Measurements from ENCODE around the gene CDH13. TPM values are rescaled to one million over a fixed set of nuclear protein-coding genes. Genes with fewer than 3 reads are reported as not detected.

The CDH13 gene
- total RNA-seq, 2 donors from 2014 or later: 2.9 TPM; not detected in 1

- Histone ChIP-seq H3K27ac (no peak overlapping the region), H3K36me3 (replicated peaks in 1 of 2; ENCODE audit: insufficient read depth in 1 of 2, low read depth in 2 of 2) (no peaks in the 10 kb centered on the region), H3K27me3 (no peaks in the 10 kb centered on the region), H3K4me3 (no peak overlapping the region), H3K9me3 (no peaks in the 10 kb centered on the region), H3K4me1 (no peaks in the 10 kb centered on the region)
- intact Hi-C loops (cut with DNase I): no loop called here
- DNase-seq (no peak), ATAC-seq (no peak)
- WGBS, 2 donors: 15 to 40% methylated on average over 4 of the region's 4 CpGs
- TF ChIP-seq POLR2A (IDR thresholded peaks at IDR 0.05): no peak
- no peak for TF ChIP-seq CTCF (IDR thresholded peaks at IDR 0.05)
Measured at GRCh38 chr16:82888591-82889001, 261.8 kb downstream of the CDH13 start.

DNA sequence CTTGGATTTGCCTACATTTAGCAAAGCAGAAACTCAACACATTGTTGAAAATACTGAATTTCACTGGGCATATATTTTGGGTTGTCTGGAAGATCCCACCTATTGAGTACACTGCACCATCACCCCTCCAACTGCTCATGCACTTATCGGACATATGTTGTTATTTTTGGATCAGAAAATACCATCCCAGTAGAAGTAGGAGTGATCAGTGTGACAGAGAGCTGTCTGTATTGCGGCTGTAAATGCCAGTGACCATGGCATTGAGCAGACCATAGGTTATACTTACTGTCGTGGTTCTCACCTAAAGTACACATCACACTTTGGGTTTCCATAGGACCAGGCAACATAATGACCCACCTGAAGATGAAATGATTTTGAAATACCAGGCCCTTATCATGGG is 264.7 kb downstream of the CDH13 start:
- H3K4me3 ChIP-seq: no peak overlapping the region
- H3K4me1 ChIP-seq: no peaks in the 10 kb centered on the region
- TF ChIP-seq CTCF (IDR thresholded peaks at IDR 0.05): no peak
- TF ChIP-seq POLR2A (IDR thresholded peaks at IDR 0.05): no peak
- WGBS, 2 donors: 69 to 75% methylated on average over 3 of the region's 3 CpGs
- DNase-seq (no peak), ATAC-seq (no peak)
- no peak overlapping the region for H3K27ac ChIP-seq
- H3K27me3 ChIP-seq: no peaks in the 10 kb centered on the region
- no peaks in the 10 kb centered on the region for H3K36me3 ChIP-seq (replicated peaks in 1 of 2; ENCODE audit: insufficient read depth in 1 of 2, low read depth in 2 of 2)
- intact Hi-C loops (cut with DNase I): no loop called here
- no peaks in the 10 kb centered on the region for H3K9me3 ChIP-seq

- H3K9me3 ChIP-seq: no peaks in the 10 kb centered on the region
- 53 to 56% methylated on average over 3 of the region's 3 CpGs for WGBS, 2 donors
- no peaks in the 10 kb centered on the region for H3K27me3 ChIP-seq
- H3K36me3 ChIP-seq (replicated peaks in 1 of 2; ENCODE audit: insufficient read depth in 1 of 2, low read depth in 2 of 2): no peaks in the 10 kb centered on the region
- H3K4me3 ChIP-seq: no peak overlapping the region
- DNase-seq: no peak
- no peaks in the 10 kb centered on the region for H3K4me1 ChIP-seq
- no peak overlapping the region for H3K27ac ChIP-seq
- TF ChIP-seq POLR2A (IDR thresholded peaks at IDR 0.05) (no peak), CTCF (IDR thresholded peaks at IDR 0.05) (no peak)
- ATAC-seq: no peak
- intact Hi-C loops (cut with DNase I): no loop called here
Measured at GRCh38 chr16:82891918-82892317, 265.1 kb downstream of the CDH13 start.

- Histone ChIP-seq H3K9me3 (no peaks in the 10 kb centered on the region), H3K27ac (no peak overlapping the region), H3K27me3 (no peaks in the 10 kb centered on the region), H3K36me3 (replicated peaks in 1 of 2; ENCODE audit: insufficient read depth in 1 of 2, low read depth in 2 of 2) (no peaks in the 10 kb centered on the region), H3K4me3 (no peak overlapping the region), H3K4me1 (no peaks in the 10 kb centered on the region)
- no peak for TF ChIP-seq CTCF (IDR thresholded peaks at IDR 0.05)
- TF ChIP-seq POLR2A (IDR thresholded peaks at IDR 0.05): no peak
- no peak for DNase-seq
- ATAC-seq: no peak
- WGBS, 2 donors: 81 to 87% methylated on average over 2 of the region's 2 CpGs
- intact Hi-C loops (cut with DNase I): no loop called here
Measured at GRCh38 chr16:82892324-82892723, 265.6 kb downstream of the CDH13 start.

DNA sequence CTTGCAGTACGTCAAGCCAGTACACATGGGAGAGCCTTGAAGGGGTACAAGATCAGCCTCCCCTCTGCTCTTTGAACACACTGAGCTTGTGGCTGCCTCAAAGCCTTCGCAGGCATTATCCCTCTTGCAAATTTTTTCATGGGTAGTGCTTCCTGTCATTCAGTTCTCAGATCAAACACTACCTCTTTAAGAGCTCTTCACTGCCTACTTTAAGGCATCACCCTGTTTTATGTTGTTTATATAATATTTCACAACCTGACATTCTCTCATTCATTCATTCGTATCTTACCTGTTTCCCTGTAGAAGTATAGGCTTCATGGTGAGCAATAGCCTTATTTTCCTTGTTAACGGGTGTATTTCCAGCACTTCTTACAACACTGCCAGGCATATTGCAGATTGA is 269.1 kb downstream of the CDH13 start:
- Histone ChIP-seq H3K27ac (no peak overlapping the region), H3K27me3 (no peaks in the 10 kb centered on the region), H3K9me3 (no peaks in the 10 kb centered on the region), H3K4me3 (no peak overlapping the region), H3K4me1 (peaks cover 8% of the 10 kb centered on the region), H3K36me3 (replicated peaks in 1 of 2; ENCODE audit: insufficient read depth in 1 of 2, low read depth in 2 of 2) (no peaks in the 10 kb centered on the region)
- intact Hi-C loops (cut with DNase I): no loop called here
- WGBS, 2 donors: 54 to 59% methylated on average over 4 of the region's 4 CpGs
- ATAC-seq (no peak), DNase-seq (no peak)
- TF ChIP-seq POLR2A (IDR thresholded peaks at IDR 0.05): no peak
- no peak for TF ChIP-seq CTCF (IDR thresholded peaks at IDR 0.05)

Data from body of pancreas (tissue), 4 donors.